Suprapubic skin (tissue), 4 donors: ENCODE data around the gene APOE. TPM values are rescaled to one million over a fixed set of nuclear protein-coding genes. Genes with fewer than 3 reads are reported as not detected.
A peak's percentile ranks its signal among the peaks of the same experiment; 100 is the strongest.
"Not testable (repeated sequence)": the region's sequence is repeated elsewhere in the genome, so short reads cannot be mapped to it uniquely, and the experiment has no call there.

ENCODE experiments used
- DNase-seq, 2 donors: peaks; one replicate each; pipeline ENCODE4 v3.0.0-alpha.2; 2019; ENCODE audit warnings: low spot score in 2 of 2
- H3K27ac ChIP-seq: fragments of 200-600 bp; sonication (generic); one replicate; pipeline ENCODE4 v1.5.1; 2019
- H3K27me3 ChIP-seq: fragments of 200-600 bp; sonication (generic); one replicate; pipeline ENCODE4 v1.5.1; 2019
- H3K36me3 ChIP-seq: fragments of 200-600 bp; sonication (generic); one replicate; pipeline ENCODE4 v1.5.1; 2019
- H3K4me1 ChIP-seq: fragments of 200-600 bp; sonication (generic); one replicate; pipeline ENCODE4 v1.5.1; 2019
- H3K4me3 ChIP-seq: fragments of 200-600 bp; sonication (generic); one replicate; pipeline ENCODE4 v1.5.1; 2019; ENCODE audit warnings: mild to moderate bottlenecking
- H3K9me3 ChIP-seq: fragments of 200-600 bp; sonication (generic); one replicate; pipeline ENCODE4 v1.5.1; 2019
- EP300 ChIP-seq: sonication (generic); formaldehyde crosslinking; IDR thresholded peaks from one replicate; pipeline ENCODE4 v1.6.1; 2017; ENCODE audit warnings: antibody characterized with exemption
- POLR2A ChIP-seq, 2 donors: fragments of 450-650 bp; IDR thresholded peaks; one replicate each; pipeline ENCODE4 v1.6.1; 2017; ENCODE audit warnings: antibody characterized with exemption in 2 of 2, mild to moderate bottlenecking in 2 of 2, moderate library complexity in 2 of 2
- POLR2AphosphoS5 ChIP-seq, 3 donors: sonication (generic); formaldehyde crosslinking; IDR thresholded peaks; one replicate each; pipeline ENCODE4 v1.6.1; 2017; ENCODE audit warnings: antibody characterized with exemption in 3 of 3
- WGBS: methylation state at CpG from one replicate; pipeline ENCODE4 v1.1.5; 2018; 5-methylcytosine and 5-hydroxymethylcytosine counted together
- total RNA-seq, 4 donors: library from RNA; depleted of rRNA; stranded (reverse); fragments of >200 nt; gene quantifications; one replicate each; pipeline ENCODE4 v1.1.0, GENCODE V29; 2016
- TF ChIP-seq, protein P1 (sequence below), 2 donors: fragments of 200-600 bp in 1 of 2; fragments of 450-650 bp in 1 of 2; sonication (generic) in 1 of 2; IDR thresholded peaks; one replicate each; pipeline ENCODE4 v1.5.1; 2016 to 2019; ENCODE audit warnings: antibody characterized with exemption in 2 of 2, mild to moderate bottlenecking in 1 of 2, moderate library complexity in 1 of 2

The APOE gene
- total RNA-seq, 4 donors from 2014 or later, result 418 to 859 (median 594) TPM

DNA sequence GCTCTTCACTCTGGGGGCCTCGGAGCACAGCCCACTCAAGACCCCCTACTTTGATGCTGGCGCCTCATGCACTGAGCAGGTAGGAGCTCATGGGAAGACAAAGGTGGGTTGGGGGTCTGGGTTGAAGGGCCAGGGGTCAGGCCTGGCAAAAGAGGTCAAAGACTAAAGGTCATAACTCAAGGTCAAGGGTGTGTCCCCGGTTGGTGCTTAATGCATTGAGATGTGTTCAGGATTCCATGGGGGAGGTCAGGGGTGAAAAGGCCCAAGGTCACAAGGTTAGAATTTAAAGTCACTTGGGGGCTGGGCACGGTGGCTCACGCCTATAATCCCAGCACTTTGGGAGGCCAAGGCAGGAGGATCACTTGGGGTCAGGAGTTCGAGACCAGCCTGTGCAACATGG lies 19.5 kb upstream of the APOE start:
- 94% methylated on average over 4 of the region's 6 CpGs for WGBS
- no peaks in the 10 kb centered on the region for H3K9me3 ChIP-seq
- no peaks in the 10 kb centered on the region for H3K27me3 ChIP-seq
- H3K4me1 ChIP-seq, result peaks cover 10% of the 10 kb centered on the region
- H3K27ac ChIP-seq, result no peak overlapping the region
- TF ChIP-seq, protein P1, sequence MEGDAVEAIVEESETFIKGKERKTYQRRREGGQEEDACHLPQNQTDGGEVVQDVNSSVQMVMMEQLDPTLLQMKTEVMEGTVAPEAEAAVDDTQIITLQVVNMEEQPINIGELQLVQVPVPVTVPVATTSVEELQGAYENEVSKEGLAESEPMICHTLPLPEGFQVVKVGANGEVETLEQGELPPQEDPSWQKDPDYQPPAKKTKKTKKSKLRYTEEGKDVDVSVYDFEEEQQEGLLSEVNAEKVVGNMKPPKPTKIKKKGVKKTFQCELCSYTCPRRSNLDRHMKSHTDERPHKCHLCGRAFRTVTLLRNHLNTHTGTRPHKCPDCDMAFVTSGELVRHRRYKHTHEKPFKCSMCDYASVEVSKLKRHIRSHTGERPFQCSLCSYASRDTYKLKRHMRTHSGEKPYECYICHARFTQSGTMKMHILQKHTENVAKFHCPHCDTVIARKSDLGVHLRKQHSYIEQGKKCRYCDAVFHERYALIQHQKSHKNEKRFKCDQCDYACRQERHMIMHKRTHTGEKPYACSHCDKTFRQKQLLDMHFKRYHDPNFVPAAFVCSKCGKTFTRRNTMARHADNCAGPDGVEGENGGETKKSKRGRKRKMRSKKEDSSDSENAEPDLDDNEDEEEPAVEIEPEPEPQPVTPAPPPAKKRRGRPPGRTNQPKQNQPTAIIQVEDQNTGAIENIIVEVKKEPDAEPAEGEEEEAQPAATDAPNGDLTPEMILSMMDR (IDR thresholded peaks at IDR 0.05), result no peak
- TF ChIP-seq POLR2A (IDR thresholded peaks at IDR 0.05) (no peak), EP300 (no peak), POLR2AphosphoS5 (IDR thresholded peaks at IDR 0.05) (no peak)
- peaks cover 32% of the 10 kb centered on the region for H3K36me3 ChIP-seq
- DNase-seq, result no peak
- no peak overlapping the region for H3K4me3 ChIP-seq

DNA sequence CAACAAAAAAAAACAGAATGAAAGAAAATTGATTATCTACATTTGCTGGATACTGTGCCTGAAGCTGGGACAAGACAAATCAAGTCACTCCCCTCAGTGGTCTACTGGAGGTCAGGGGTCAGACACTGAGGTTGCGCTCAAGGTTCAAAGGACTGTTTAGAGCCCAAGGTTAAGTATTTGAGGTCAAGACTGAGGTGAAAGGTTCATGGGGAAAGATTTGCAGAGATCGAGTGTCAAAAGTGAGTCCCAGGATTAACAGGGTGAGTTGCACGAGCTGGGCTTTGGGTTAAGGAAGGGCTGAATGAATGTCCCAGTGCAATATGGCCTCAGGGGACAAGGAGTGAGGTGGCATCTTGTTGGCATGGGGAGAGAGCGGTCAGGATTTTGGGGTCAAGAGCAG lies 17.9 kb upstream of the APOE start:
- peaks cover 32% of the 10 kb centered on the region for H3K36me3 ChIP-seq
- peaks cover 21% of the 10 kb centered on the region for H3K4me1 ChIP-seq
- no peaks in the 10 kb centered on the region for H3K9me3 ChIP-seq
- no peak overlapping the region for H3K4me3 ChIP-seq
- H3K27me3 ChIP-seq, result no peaks in the 10 kb centered on the region
- no peak for DNase-seq
- WGBS, result 90% methylated on average over 4 of the region's 4 CpGs
- TF ChIP-seq, protein P1 (IDR thresholded peaks at IDR 0.05), result no peak
- TF ChIP-seq POLR2A (IDR thresholded peaks at IDR 0.05), result no peak
- TF ChIP-seq EP300, result no peak
- no peak for TF ChIP-seq POLR2AphosphoS5 (IDR thresholded peaks at IDR 0.05)
- H3K27ac ChIP-seq, result no peak overlapping the region

- 100% methylated on average over 4 of the region's 5 CpGs for WGBS
- H3K4me3 ChIP-seq, H3K27ac ChIP-seq, H3K27me3 ChIP-seq, DNase-seq, H3K9me3 ChIP-seq: not testable (repeated sequence)
- Histone ChIP-seq H3K36me3 (peaks cover 34% of the 10 kb centered on the region), H3K4me1 (peaks cover 28% of the 10 kb centered on the region)
Measured at GRCh38 chr19:44888335-44888734, 17.3 kb upstream of the APOE start.

GRCh38 chr19:44889830-44890365 lies 15.7 kb upstream of the APOE start:
- Histone ChIP-seq H3K27me3 (no peaks in the 10 kb centered on the region), H3K9me3 (no peaks in the 10 kb centered on the region), H3K4me1 (peaks cover 29% of the 10 kb centered on the region), H3K4me3 (peak overlapping the region; percentile 86), H3K27ac (no peak overlapping the region), H3K36me3 (peaks cover 46% of the 10 kb centered on the region)
- WGBS, result 56% methylated on average over 17 of the region's 17 CpGs
- TF ChIP-seq POLR2AphosphoS5 (IDR thresholded peaks at IDR 0.05) (no peak), POLR2A (IDR thresholded peaks at IDR 0.05) (no peak), EP300 (no peak)
- TF ChIP-seq, protein P1 (IDR thresholded peaks at IDR 0.05), result no peak
- DNase-seq, result no peak

GRCh38 chr19:44890366-44891015 lies 15.1 kb upstream of the APOE start:
- peaks cover 29% of the 10 kb centered on the region for H3K4me1 ChIP-seq
- 0% methylated on average over 25 of the region's 40 CpGs for WGBS
- peaks cover 51% of the 10 kb centered on the region for H3K36me3 ChIP-seq
- DNase-seq, result peak in 1 of 2 donors; percentile 100
- TF ChIP-seq, protein P1 (IDR thresholded peaks at IDR 0.05), result no peak
- TF ChIP-seq EP300 (no peak), POLR2A (IDR thresholded peaks at IDR 0.05) (peak in 1 of 2 donors; percentile 45), POLR2AphosphoS5 (IDR thresholded peaks at IDR 0.05) (peak in 2 of 3 donors; percentile 43 to 85)
- no peaks in the 10 kb centered on the region for H3K27me3 ChIP-seq
- peak overlapping the region; percentile 86 for H3K4me3 ChIP-seq
- H3K27ac ChIP-seq, result peak overlapping the region; percentile 98
- H3K9me3 ChIP-seq, result no peaks in the 10 kb centered on the region
